ENCODE data around the gene DUSP12.

DUSP12 gene

GRCh38 chr1:161737625-161738024 lies 12.0 kb upstream of the DUSP12 start:
- TF ChIP-seq GATA2 (IDR thresholded peaks at IDR 0.05; ENCODE audit: low read depth, low read length) (no peak), GATA3 (IDR thresholded peaks at IDR 0.05; ENCODE audit: low read depth, low read length) (no peak)

GRCh38 chr1:161738627-161739287 lies 10.8 kb upstream of the DUSP12 start:
- TF ChIP-seq GATA3 (IDR thresholded peaks at IDR 0.05; ENCODE audit: low read depth, low read length) (no peak), GATA2 (IDR thresholded peaks at IDR 0.05; ENCODE audit: low read depth, low read length) (no peak)

- no peak for TF ChIP-seq GATA3 (IDR thresholded peaks at IDR 0.05; ENCODE audit: low read depth, low read length)
- TF ChIP-seq GATA2 (IDR thresholded peaks at IDR 0.05; ENCODE audit: low read depth, low read length) = no peak
These were observed 9.6 kb upstream of the DUSP12 start for GRCh38 chr1:161739865-161740566.

GRCh38 chr1:161740921-161741320 lies 8.7 kb upstream of the DUSP12 start:
- TF ChIP-seq GATA2 (IDR thresholded peaks at IDR 0.05; ENCODE audit: low read depth, low read length) (no peak), GATA3 (IDR thresholded peaks at IDR 0.05; ENCODE audit: low read depth, low read length) (no peak)

- TF ChIP-seq GATA2 (IDR thresholded peaks at IDR 0.05; ENCODE audit: low read depth, low read length) (no peak), GATA3 (IDR thresholded peaks at IDR 0.05; ENCODE audit: low read depth, low read length) (no peak)
These were observed 6.4 kb upstream of the DUSP12 start for GRCh38 chr1:161743231-161743630.

GRCh38 chr1:161747801-161748200 lies 1.8 kb upstream of the DUSP12 start:
- TF ChIP-seq GATA2 (IDR thresholded peaks at IDR 0.05; ENCODE audit: low read depth, low read length) = no peak
- TF ChIP-seq GATA3 (IDR thresholded peaks at IDR 0.05; ENCODE audit: low read depth, low read length) = no peak

- no peak for TF ChIP-seq GATA3 (IDR thresholded peaks at IDR 0.05; ENCODE audit: low read depth, low read length)
- TF ChIP-seq GATA2 (IDR thresholded peaks at IDR 0.05; ENCODE audit: low read depth, low read length) = no peak
These were observed 14.0 kb downstream of the DUSP12 start for GRCh38 chr1:161763522-161764098.

- peak; percentile 21; the same call in 1 of the 2 replicates for TF ChIP-seq GATA3 (IDR thresholded peaks at IDR 0.05; ENCODE audit: low read depth, low read length)
- peak; percentile 96 for TF ChIP-seq GATA2 (IDR thresholded peaks at IDR 0.05; ENCODE audit: low read depth, low read length)
These were observed 16.8 kb downstream of the DUSP12 start, which contains the start of gene ATF6 for GRCh38 chr1:161766102-161766981. Gene ATF6 (plus strand): TSS chr1:161766320. CDS start chr1:161766361, 41 bp downstream.

- no peak for TF ChIP-seq GATA2 (IDR thresholded peaks at IDR 0.05; ENCODE audit: low read depth, low read length)
- TF ChIP-seq GATA3 (IDR thresholded peaks at IDR 0.05; ENCODE audit: low read depth, low read length) = no peak
These were observed 18.9 kb downstream of the DUSP12 start for GRCh38 chr1:161768461-161768860.

GRCh38 chr1:161768986-161769672 lies 19.5 kb downstream of the DUSP12 start:
- TF ChIP-seq GATA2 (IDR thresholded peaks at IDR 0.05; ENCODE audit: low read depth, low read length) = no peak
- TF ChIP-seq GATA3 (IDR thresholded peaks at IDR 0.05; ENCODE audit: low read depth, low read length) = no peak

GRCh38 chr1:161770250-161770649 lies 20.7 kb downstream of the DUSP12 start:
- TF ChIP-seq GATA2 (IDR thresholded peaks at IDR 0.05; ENCODE audit: low read depth, low read length) = no peak
- no peak for TF ChIP-seq GATA3 (IDR thresholded peaks at IDR 0.05; ENCODE audit: low read depth, low read length)

- TF ChIP-seq GATA2 (IDR thresholded peaks at IDR 0.05; ENCODE audit: low read depth, low read length) (no peak), GATA3 (IDR thresholded peaks at IDR 0.05; ENCODE audit: low read depth, low read length) (no peak)
These were observed 21.6 kb downstream of the DUSP12 start for GRCh38 chr1:161771161-161771560.

GRCh38 chr1:161771973-161772372 lies 22.4 kb downstream of the DUSP12 start:
- no peak for TF ChIP-seq GATA2 (IDR thresholded peaks at IDR 0.05; ENCODE audit: low read depth, low read length)
- no peak for TF ChIP-seq GATA3 (IDR thresholded peaks at IDR 0.05; ENCODE audit: low read depth, low read length)

Data from SH-SY5Y (cell line).